HG03520 (cell line): ENCODE data around the gene HNRNPDL.
A peak's percentile ranks its signal among the peaks of the same experiment; 100 is the strongest.
"Not testable (repeated sequence)": the region's sequence is repeated elsewhere in the genome, so short reads cannot be mapped to it uniquely, and the experiment has no call there.

Experiments used
- ATAC-seq: cut with Tn5 transposase; IDR thresholded peaks from one replicate; pipeline ENCODE4 v1.9.1; 2021; ENCODE audit warnings: mild to moderate bottlenecking, moderate library complexity; ENCODE audit not compliant: unreplicated experiment

Gene HNRNPDL

GRCh38 chr4:82433791-82434190 lies 3.5 kb upstream of the HNRNPDL start:
- no peak for ATAC-seq

DNA sequence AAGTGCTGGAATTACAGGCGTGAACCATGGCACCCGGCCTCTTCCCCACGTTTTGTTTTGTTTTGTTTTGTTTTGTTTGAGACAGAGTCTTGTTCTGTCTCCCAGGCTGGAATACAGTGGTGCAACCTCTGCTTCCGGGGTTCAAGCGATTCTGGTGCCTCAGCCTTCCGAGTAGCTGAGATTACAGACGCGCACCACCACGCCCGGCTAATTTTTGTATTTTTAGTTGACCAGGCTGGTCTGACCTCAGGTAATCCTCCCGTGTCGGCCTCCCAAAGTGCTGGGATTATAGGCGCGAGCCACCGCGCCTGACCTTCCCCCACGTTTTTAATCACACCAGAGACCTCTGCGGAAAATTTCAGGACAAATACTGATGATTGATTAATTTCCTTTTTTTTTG lies 2.3 kb upstream of the HNRNPDL start:
- ATAC-seq: no peak

DNA sequence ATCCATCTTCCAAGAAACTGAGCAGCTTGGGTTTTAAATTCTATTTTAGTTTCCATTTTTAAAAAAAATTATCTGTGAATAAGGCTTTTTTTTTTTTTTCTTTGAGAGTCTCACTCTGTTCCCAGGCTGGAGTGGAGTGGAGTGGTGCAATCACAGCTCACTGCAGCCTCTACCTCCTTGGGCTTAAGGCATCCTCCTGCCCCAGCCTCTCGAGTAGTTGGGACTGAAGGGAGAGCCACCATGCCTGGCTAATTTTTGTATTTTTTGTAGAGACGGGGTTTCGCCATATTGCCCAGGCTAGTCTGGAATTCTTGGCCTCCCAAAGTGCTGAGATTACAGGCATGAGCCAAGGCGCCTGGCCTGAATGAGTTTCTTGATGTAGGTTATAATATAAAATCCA lies 1.6 kb upstream of the HNRNPDL start:
- ATAC-seq: no peak

GRCh38 chr4:82430964-82431745 lies 893 bp upstream of the HNRNPDL start:
- no peak for ATAC-seq

GRCh38 chr4:82429728-82430192 lies 502 bp downstream of the HNRNPDL start:
- peak; percentile 11 for ATAC-seq

DNA sequence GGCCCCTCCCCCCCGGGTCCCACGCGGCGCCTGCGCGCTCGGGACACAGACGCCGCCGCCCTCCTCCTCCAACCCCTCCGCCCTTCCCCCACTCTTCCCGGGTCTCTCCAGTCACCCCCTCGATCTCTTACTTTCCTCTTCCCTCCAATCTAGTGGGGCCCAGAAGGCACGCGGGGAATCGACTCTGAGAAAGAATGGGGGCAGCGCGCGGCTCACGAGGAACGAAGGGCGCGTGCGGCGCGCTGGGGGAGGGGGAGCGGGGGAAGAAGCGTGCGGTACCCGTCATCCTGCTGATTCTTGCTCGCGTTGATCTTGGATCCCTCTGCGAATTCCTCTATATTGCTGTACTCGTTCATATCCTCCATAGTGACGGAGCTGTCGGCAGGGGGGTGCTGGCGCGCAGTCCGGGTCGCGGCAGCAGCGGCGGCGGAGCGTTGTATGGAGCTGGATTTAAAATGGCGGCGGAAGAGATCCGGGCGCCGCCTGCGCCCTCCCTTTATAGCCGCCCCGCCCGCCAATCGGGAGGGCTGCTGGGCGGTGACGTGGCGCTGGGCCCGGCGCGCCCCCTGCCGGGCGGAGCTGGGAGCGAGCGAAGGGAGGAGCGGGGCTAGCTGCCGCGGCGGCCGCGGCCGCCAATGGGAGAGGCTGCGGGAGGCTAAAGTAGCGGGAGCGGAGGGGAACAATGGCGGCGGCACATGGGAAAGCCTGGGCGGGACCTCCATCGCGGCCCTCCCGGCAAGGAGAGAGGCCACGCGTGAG lies 1.1 kb downstream of the HNRNPDL start:
- peak; percentile 40 for ATAC-seq

DNA sequence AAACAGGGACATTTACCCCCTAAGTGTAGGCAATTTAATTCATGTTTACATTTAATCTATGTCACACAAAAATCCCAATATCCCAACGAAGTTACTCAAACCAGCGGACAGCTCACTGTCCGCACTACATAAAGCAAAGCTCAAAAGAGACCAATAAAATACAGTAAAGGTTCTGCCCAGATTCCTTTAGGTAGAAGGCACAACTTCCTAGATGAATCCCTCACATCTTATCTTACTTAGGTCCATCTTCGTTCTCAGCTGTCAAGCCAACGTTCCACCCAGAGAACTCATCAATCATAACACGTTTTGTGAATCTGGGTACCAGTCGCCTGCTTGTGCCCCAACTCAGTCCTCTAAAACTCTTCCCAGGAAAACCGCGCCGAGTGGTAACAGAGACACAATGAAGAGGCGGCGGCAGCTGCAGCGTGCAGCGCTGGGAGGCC lies 1.7 kb downstream of the HNRNPDL start:
- no peak for ATAC-seq

DNA sequence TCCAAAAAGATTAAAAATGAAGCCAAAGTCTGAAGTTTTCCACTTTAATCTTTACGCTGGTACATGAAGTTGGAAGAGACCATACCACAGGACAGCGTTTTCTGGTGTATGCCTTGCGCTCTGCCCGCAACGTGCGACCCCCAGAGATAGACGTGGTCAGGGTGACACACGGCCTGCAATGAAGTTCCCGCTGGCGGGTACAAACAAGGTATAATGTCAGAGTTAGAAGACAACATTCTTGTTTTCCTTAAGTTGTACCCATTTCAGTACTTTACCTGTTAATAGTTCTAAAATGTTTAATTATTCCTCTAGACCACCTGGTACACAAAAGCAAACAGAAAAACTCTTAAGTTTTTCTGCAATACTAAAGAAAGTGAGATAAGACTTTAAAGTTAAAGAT lies 4.8 kb downstream of the HNRNPDL start:
- ATAC-seq: no peak

GRCh38 chr4:82423245-82424054 lies 6.8 kb downstream of the HNRNPDL start:
- ATAC-seq: no peak

GRCh38 chr4:82422616-82423015 lies 7.6 kb downstream of the HNRNPDL start:
- ATAC-seq: no peak

DNA sequence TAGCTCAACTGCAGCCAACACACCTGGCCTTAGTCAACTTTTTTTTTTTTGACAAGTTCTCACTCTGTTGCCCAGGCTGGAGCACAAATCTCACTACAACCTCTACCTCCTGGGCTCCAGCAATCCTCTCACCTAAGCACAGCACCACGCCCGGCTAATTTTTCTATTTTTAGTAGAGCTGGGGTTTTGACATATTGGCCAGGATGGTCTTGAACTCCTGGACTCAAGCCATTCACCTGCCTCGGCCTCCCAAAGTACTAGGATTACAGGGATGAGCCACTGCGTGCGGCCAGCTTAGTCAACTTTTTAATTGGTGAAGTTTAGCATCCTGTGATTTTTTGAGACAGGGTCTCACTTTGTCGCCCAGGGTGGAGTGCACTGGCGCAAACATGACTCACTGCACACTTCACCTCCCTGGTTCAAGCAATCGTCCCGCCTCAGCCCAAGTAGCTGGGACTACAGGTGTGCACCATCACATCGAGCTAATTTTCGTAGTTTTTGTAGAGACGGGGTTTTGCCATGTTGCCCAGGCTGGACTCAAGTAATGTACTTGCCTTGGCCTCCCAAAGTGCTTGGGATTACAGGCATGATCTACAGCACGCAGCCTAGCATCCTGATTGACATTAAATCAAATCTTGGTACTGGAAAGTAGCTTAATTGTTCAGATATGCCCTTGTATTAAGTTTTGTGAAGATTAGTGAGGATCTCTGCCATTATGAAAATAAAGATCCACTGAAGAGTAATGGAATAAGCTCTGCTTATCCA lies 8.3 kb downstream of the HNRNPDL start:
- ATAC-seq: no peak

GRCh38 chr4:82419451-82419850 lies 10.8 kb downstream of the HNRNPDL start:
- no peak for ATAC-seq

DNA sequence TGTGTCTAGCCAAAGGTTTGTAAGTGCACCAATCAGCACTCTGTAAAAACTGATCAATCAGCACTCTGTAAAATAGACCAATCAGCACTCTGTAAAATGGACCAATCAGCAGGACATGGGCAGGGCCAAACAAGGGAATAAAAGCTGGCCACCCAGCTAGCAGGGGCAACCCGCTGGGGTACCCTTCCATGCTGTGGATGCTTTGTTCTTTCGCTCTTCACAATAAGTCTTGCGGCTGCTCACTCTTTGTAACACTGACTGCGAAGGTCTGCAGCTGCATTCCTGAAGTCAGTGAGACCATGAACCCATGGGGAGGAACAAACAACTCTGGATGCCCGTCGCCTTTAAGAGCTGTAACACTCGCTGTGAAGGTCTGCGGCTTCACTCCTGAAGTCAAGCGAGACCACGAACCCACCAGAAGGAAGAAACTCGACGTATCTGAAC lies 14.3 kb downstream of the HNRNPDL start:
- ATAC-seq: no peak

DNA sequence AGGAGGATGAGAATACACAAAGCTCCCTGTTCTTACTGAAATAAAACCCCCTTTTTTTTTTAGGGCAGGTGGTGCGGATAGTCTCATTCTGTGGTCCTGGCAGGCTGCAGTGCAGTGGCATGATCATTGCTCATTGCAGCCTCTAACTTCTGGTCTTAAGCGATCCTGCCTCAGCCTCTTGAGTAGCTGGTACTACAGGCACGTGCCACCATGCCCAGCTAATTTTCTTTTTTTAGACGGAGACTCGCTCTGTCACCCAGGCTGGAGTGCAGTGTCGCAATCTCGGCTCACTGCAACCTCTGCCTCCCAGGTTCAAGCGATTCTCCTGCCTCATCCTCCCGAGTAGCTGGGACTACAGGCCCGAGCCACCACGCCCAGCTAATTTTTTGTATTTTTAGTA lies 15.2 kb downstream of the HNRNPDL start:
- ATAC-seq: not testable (repeated sequence)

DNA sequence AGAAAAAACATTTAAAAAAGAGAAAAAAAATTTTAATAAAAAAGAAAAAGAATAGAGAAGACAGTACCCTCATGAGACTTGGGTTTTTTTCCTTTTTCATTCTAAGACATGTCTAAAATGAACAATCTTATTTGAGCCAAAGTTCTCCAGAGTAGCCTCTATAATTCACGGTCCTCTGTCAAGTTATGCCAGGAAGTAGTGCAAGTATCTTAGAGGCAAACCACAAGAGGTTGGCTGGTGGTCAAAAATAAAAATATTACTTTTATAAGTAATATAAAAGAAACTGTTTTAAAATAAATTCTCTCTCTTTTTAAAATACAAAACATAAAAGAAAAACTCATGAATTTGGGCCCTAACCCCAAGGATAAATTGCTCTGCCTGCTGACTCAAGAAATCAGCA lies 26.5 kb downstream of the HNRNPDL start:
- ATAC-seq: no peak

- no peak for ATAC-seq
Measured at GRCh38 chr4:82402196-82402775, 28.0 kb downstream of the HNRNPDL start.

DNA sequence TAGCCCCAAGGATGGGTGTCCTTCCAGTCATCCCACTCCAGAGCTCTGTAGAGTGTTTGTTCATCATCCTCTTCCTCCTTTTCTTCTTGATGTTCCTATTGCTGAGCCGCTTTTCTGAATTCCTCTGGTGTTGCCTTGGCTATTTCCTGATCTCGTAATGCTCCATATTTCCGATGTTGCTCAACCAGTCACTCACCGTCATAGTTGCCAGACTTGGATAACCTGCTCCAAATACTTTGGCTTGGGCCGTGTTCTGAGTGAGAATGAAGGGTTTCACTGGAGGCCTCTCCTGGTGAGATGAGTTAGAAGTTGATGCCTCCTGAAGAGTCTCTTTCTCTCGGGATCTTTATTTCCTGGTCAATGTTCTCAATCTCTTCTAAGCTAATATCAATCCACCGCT lies 28.7 kb downstream of the HNRNPDL start:
- no peak for ATAC-seq

DNA sequence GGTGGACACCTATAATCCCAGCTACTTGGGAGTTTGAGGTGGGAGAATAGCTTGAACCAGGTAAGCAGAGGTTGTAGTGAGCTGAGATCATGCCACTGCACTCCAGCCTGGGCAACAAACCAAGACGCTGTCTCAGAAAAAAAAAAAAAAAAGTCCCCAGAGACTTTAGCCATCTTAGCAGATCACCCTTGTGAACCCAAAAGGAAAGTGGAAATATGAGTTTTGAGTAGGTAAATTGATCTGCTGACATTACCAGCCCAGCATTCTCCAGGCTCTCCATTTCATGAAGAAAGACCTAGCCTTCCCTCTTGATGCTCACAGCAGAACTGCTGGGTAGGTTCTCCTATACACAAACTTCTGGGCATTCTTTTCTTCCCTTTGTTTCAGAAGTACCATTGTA lies 32.0 kb downstream of the HNRNPDL start:
- ATAC-seq: no peak

GRCh38 chr4:82397527-82397926 lies 32.7 kb downstream of the HNRNPDL start:
- no peak for ATAC-seq

DNA sequence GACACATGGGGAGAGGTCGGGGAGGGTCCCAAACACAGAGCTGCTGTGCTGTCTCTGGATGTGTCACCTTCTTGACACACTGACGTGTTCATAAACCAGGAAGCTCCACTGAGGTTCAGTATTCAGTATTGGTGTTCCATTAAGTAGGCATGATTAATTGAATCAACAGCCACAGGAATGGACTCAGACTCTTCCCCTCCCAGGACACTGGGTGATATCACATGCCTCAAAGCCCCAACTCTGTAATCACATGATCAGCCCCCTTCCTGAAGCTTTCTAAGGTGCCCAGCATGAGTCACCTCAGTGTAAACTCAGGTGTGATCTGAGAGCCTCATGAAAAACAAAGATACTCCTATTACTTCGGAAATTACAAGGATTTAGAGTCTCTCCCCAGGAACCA lies 35.4 kb downstream of the HNRNPDL start:
- no peak for ATAC-seq
